Ramos (cell line): ENCODE data around the gene SORBS1.

Experiments used
- in situ Hi-C: fragments of 300-500 bp; cut with MboI; formaldehyde crosslinking; loops from one replicate; pipeline ENCODE4 v1.14.3; 2022; ENCODE audit warnings: low sequenced_read_pairs; ENCODE audit not compliant: unreplicated experiment

Gene SORBS1

DNA sequence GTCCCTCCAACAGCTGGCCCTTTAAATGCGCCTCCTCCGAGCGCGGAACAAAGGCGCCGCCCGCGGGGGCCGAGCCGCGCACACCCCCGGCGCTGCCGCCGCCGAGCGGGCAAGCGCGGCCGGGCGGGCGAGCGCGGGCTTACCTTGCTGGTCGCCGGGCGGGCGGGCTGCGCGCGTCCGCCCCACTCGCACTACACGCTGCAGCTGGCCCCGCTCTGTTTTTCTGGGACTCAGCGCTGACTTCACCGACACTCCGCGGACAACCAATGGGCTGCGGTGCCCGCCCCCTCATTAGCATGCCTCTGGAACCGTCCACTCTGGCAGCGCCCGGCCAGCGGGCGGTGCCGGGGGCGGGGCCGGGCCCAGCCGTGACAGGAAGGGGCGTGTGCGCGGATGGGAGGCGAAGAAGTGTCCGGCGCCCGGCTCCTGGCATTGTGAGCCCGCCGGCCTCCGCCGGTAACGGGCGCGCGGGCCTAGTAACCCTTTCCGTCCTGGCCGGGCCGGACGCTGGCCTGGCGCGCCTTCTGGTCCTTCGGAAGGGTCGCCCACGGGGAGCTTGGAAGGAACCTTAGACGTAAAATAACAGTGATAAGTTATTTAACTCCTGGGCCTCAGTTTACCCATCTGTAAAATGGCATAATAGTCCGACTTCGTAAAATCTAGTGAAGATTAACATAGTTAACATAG is at the start of gene SORBS1:
Gene SORBS1 (minus strand): TSS at position 195 of the 687 bp plus-strand sequence. CDS start 120,236 bp downstream, outside the sequence.
- in situ Hi-C loops: no loop called here

- in situ Hi-C loops: no loop called here
Measured at GRCh38 chr10:95610727-95611126, 49.6 kb upstream of the SORBS1 start.

- in situ Hi-C loops: loop anchor here (10.0 kb wide), 1 partner anchor 472 kb away; no protein-coding TSS in a partner anchor
Measured at GRCh38 chr10:95606922-95607321, 45.8 kb upstream of the SORBS1 start.

- in situ Hi-C loops: loop anchor here (10.0 kb wide), 1 partner anchor 470 kb away; no protein-coding TSS in a partner anchor
Measured at GRCh38 chr10:95605163-95605562, 44.0 kb upstream of the SORBS1 start.

DNA sequence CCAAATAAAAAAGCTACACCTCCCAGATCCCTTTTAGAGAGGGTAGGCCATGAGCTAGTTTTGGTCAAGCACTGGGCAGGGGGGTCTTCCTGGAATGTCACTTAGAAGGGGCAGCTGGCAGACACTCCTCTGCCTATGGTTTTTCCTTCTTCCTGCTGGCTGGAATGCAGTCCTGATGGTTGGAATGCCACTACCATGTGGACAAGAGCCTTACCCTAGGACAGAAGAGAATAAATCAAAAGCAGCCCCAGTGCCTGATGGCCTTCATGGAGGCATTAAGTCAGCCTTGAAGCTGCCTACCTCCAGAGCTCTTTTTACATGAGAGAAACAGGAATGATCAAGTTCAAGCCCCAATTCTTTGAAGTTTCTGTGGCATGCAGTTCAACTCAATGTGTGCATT is 43.5 kb upstream of the SORBS1 start:
- in situ Hi-C loops: loop anchor here (10.0 kb wide), 1 partner anchor 470 kb away; no protein-coding TSS in a partner anchor

DNA sequence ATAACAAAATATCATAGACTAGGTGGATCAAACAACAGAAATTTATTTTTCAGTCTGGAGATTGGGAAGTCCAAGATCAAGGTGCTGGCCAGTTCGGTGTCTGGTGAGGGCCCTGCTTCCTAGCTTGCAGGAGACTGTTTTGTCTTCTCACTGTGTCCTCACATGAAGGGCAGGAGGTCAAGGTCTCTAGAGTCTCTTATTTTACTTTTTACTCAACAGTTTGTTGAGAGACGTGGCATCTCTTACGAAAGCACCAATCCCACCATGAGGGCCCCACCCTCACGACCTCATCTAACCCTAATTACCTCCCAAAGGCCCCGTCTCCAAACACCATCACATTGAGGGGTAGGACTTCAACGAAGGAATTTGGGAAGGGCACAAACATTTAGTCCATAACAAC is 41.2 kb upstream of the SORBS1 start:
- in situ Hi-C loops: loop anchor here (10.0 kb wide), 1 partner anchor 468 kb away; no protein-coding TSS in a partner anchor

- in situ Hi-C loops: loop anchor here (10.0 kb wide), 1 partner anchor 466 kb away; no protein-coding TSS in a partner anchor
Measured at GRCh38 chr10:95601116-95601719, 40.0 kb upstream of the SORBS1 start.

DNA sequence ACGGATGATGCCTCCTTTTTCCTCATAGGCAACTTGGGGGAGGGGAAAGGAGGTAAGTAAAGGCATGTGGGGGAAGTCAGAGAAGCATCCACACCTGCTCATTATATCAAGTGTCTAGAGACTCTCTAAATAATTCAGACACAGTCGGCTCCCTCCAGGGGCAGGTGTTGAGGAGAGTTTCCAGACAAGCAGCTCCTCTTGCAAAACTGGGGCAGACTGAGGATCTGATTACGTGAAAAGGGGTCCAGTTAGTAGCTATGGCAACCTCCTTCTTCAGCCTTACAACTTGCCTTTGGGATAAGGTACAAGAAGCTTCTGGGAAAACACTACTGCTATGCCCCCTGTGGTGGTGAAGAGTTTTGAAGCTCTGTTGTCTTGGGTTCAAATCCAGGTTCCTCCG is 39.0 kb upstream of the SORBS1 start:
- in situ Hi-C loops: loop anchor here (10.0 kb wide), 1 partner anchor 465 kb away; no protein-coding TSS in a partner anchor

- in situ Hi-C loops: no loop called here
Measured at GRCh38 chr10:95597788-95598187, 36.6 kb upstream of the SORBS1 start.

DNA sequence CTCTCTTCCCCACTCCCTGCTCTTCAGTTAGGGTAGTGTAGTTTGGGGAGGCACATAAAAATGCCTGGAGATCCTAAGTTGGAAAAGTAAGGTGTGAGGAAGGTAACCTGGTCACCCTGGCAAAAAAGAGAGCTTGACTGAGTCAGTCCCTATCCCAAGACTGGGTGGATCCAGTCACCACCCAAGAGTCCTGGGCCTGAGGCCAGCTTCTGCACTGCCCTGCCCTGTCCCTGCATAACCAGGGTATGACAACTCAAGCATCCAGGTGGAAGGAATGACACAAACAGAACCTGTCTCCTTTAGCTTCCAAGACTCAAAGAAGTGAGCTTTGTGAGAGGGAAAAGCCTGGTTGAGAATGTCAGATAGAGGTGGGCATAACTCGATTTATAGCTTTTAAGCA is 26.9 kb upstream of the SORBS1 start:
- in situ Hi-C loops: no loop called here

- in situ Hi-C loops: no loop called here
Measured at GRCh38 chr10:95579835-95580535, 18.8 kb upstream of the SORBS1 start.

- in situ Hi-C loops: no loop called here
Measured at GRCh38 chr10:95579292-95579691, 18.1 kb upstream of the SORBS1 start.

DNA sequence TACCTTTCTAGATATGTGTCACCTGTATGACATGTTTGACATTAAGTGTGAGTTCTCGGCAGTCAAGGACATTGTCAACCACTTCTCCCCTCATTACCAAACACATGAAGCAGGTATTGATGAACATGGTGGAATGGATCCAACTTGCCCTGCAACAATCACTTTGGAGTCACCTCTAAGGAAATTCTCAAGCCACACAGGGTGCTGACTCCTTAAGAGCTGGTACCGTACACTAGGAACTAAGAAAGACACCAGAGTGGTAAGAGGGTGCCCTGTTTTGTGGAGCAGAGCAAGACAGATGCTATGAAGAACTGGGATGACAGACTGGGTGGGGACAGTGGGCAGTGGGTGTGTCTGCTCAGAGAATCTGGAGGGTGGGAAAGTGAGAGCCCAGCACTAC is 17.4 kb upstream of the SORBS1 start:
- in situ Hi-C loops: no loop called here

DNA sequence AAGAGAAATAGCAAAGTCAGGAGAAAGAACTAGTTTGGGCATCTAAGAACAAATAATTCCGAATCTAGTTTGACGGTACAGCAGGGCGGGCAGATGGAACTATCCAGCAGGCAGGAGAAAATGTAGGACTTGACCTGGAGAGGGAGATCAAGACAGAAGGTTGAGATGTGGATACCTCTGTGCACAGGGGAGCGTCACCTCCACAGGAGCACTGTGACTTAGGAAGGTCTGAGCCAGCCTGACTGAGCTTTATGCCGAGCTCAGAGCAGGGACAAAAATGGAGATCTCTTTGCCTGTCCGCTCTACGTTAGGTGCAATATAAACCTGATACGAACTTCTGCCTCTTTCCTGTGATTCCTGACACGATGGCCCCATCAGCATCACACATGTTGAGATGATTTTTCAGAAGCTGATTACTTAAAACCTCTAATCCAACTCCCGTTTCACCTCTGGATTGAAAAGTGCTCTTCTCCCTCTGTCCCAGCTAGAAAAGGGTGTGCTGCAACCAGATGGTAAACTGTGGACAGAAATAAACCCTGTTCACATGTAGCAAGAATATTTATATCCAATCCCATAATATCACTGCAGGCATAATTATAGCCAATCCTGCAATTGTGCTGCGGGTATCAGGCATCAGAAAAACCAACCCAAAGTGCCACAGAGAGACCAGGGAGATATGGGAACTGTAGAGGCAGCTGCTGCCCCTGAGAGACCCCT is 13.6 kb upstream of the SORBS1 start:
- in situ Hi-C loops: no loop called here

DNA sequence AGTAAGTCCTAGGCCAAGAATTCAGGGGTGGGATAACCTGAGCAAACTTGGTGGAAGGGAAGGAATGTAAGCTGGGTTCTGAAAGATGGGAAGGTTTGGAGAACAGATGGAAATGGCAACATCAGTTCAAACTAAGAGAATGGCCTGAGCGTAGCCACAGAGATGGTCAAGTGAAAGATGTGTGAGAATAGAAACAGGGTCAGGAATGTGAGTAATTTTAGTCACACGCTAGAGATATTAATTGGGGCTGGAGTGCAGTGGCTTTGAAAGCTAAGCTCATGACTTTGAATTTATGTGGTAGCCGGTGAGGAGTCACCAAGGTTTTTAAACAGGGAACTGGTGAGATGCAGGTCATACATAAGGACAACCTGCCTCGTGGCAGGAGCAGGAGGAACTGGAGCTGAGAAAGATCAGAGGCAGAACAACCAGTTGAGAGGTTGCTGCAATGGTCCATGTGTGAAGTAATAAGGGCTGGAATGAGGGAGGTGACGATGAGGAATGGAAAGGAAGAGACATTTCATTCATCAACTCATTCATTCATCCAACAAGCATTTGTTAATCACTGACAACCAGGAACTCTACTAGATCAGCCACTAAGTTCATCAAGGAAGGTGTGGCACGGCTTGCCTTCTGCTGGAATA is 12.9 kb upstream of the SORBS1 start:
- in situ Hi-C loops: no loop called here

GRCh38 chr10:95573527-95573926 is 12.4 kb upstream of the SORBS1 start:
- in situ Hi-C loops: no loop called here

DNA sequence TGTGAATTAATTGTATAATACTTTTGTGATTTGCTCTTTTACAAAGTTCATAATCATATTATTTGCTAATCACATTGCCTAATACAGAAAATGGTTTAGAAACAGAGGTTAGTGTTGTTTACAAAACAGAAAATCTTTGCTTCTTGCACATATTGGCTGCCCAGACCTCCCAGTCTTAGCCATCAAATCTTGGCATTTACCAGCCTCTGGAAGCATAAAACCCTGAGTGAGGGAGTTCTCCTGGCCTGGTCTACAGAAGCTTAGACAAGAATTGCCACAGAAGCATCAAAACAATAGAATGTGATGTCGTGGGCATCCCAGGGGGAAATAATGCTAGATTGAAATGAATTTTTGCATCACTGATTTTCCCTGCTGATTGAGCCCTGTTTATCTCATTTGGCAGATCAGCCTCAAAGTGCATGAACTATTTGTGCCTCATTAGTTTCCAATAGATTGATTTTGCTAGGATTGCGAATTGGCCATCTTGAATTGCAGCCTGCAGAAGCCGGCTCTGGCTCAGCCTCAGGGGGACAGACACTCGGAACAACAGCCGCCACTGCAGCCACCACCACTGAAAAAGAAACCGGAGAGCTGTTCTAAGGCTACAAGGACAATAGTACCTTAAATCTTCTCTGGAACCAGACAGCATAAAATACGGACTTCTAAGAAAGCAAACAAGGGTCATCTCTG is 11.1 kb upstream of the SORBS1 start:
- in situ Hi-C loops: no loop called here

- in situ Hi-C loops: no loop called here
Measured at GRCh38 chr10:95571390-95571789, 10.2 kb upstream of the SORBS1 start.

- in situ Hi-C loops: no loop called here
Measured at GRCh38 chr10:95569368-95569767, 8.2 kb upstream of the SORBS1 start.
